ENCODE measurements around the gene SDHB.

- TF ChIP-seq, protein P1, sequence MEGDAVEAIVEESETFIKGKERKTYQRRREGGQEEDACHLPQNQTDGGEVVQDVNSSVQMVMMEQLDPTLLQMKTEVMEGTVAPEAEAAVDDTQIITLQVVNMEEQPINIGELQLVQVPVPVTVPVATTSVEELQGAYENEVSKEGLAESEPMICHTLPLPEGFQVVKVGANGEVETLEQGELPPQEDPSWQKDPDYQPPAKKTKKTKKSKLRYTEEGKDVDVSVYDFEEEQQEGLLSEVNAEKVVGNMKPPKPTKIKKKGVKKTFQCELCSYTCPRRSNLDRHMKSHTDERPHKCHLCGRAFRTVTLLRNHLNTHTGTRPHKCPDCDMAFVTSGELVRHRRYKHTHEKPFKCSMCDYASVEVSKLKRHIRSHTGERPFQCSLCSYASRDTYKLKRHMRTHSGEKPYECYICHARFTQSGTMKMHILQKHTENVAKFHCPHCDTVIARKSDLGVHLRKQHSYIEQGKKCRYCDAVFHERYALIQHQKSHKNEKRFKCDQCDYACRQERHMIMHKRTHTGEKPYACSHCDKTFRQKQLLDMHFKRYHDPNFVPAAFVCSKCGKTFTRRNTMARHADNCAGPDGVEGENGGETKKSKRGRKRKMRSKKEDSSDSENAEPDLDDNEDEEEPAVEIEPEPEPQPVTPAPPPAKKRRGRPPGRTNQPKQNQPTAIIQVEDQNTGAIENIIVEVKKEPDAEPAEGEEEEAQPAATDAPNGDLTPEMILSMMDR (IDR thresholded peaks at IDR 0.05 in 2 of 3, conservative IDR thresholded peaks at IDR 0.05 in 1 of 3; ENCODE audit: borderline replicate concordance in 1 of 3, insufficient read depth in 1 of 3, low read depth in 2 of 3, low read length in 2 of 3) = no peak
- TF ChIP-seq TCF7L2 (IDR thresholded peaks at IDR 0.05; ENCODE audit: borderline replicate concordance, extremely low read depth, insufficient read depth, insufficient read length) (no peak), EZH2 (IDR thresholded peaks at IDR 0.05) (no peak), JUND (IDR thresholded peaks at IDR 0.05) (no peak)
- TF ChIP-seq, protein P2, sequence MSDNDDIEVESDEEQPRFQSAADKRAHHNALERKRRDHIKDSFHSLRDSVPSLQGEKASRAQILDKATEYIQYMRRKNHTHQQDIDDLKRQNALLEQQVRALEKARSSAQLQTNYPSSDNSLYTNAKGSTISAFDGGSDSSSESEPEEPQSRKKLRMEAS (IDR thresholded peaks at IDR 0.05) = no peak
These were observed 69.1 kb downstream of the SDHB start for GRCh38 chr1:16984717-16985116.
